HEK293 (cell line): Measurements from ENCODE around the gene RTBDN.

ENCODE experiments used
- GLI2 ChIP-seq: fragments of 450-650 bp; formaldehyde crosslinking; IDR thresholded peaks from 2 replicates; pipeline ENCODE4; 2017; ENCODE audit warnings: missing biosample characterization, missing genetic modification characterization, low read depth, borderline replicate concordance
- KLF1 ChIP-seq: fragments of 450-650 bp; formaldehyde crosslinking; IDR thresholded peaks from 2 replicates; pipeline ENCODE4 v1.5.1; 2016; ENCODE audit warnings: missing biosample characterization, missing genetic modification characterization
- MEIS1 ChIP-seq: sonication (generic); formaldehyde crosslinking; IDR thresholded peaks from 2 replicates; pipeline ENCODE4 v1.8.1; 2022; ENCODE audit warnings: missing genetic modification reagents, mild to moderate bottlenecking, borderline replicate concordance
- OSR2 ChIP-seq: fragments of 450-650 bp; formaldehyde crosslinking; IDR thresholded peaks from 2 replicates; pipeline ENCODE4 v1.5.1; 2016; ENCODE audit warnings: missing biosample characterization, missing genetic modification characterization
- RBAK ChIP-seq: fragments of 450-650 bp; formaldehyde crosslinking; IDR thresholded peaks from 2 replicates; pipeline ENCODE4 v1.5.1; 2016; ENCODE audit warnings: missing biosample characterization, missing genetic modification characterization
- SETDB1 ChIP-seq: IDR thresholded peaks from one replicate; pipeline ENCODE4 v1.6.1; 2017; ENCODE audit warnings: mild to moderate bottlenecking, low read length, moderate library complexity, mixed read lengths; ENCODE audit not compliant: insufficient read length
- ZBTB48 ChIP-seq: fragments of 450-650 bp; formaldehyde crosslinking; IDR thresholded peaks from 2 replicates; pipeline ENCODE4 v1.5.1; 2016; ENCODE audit warnings: missing biosample characterization, missing genetic modification characterization
- ZNF10 ChIP-seq: fragments of 450-650 bp; formaldehyde crosslinking; IDR thresholded peaks from 2 replicates; pipeline ENCODE4 v1.5.1; 2017; ENCODE audit warnings: missing biosample characterization, missing genetic modification characterization
- ZNF239 ChIP-seq: fragments of 450-650 bp; formaldehyde crosslinking; IDR thresholded peaks from 2 replicates; pipeline ENCODE4 v1.5.1; 2016; ENCODE audit warnings: missing biosample characterization, missing genetic modification characterization
- ZNF274 ChIP-seq, 2 experiments: fragments of 200-500 bp in 1 of 2; fragments of 450-650 bp in 1 of 2; sonication (Bioruptor generic) in 1 of 2; formaldehyde crosslinking in 1 of 2; IDR thresholded peaks; 2 replicates each; pipeline versions ENCODE4 v1.5.1 to v1.6.1; 2014 to 2016; ENCODE audit warnings: borderline replicate concordance in 1 of 2, inconsistent platforms in 1 of 2, low read length in 1 of 2, missing biosample characterization in 1 of 2, missing genetic modification characterization in 1 of 2
- ZNF404 ChIP-seq: fragments of 450-650 bp; formaldehyde crosslinking; IDR thresholded peaks from 2 replicates; pipeline ENCODE4 v1.5.1; 2017; ENCODE audit warnings: missing biosample characterization, missing genetic modification characterization
- ZNF510 ChIP-seq: fragments of 450-650 bp; formaldehyde crosslinking; IDR thresholded peaks from 2 replicates; pipeline ENCODE4 v1.5.1; 2018; ENCODE audit warnings: mild to moderate bottlenecking, missing genetic modification characterization, missing biosample characterization; ENCODE audit not compliant: insufficient replicate concordance
- ZNF548 ChIP-seq: fragments of 450-650 bp; formaldehyde crosslinking; IDR thresholded peaks from 2 replicates; pipeline ENCODE4 v1.5.1; 2016; ENCODE audit warnings: missing biosample characterization, missing genetic modification characterization
- ZNF629 ChIP-seq: fragments of 450-650 bp; formaldehyde crosslinking; IDR thresholded peaks from 2 replicates; pipeline ENCODE4 v1.5.1; 2017; ENCODE audit warnings: missing biosample characterization, missing genetic modification characterization
- ZNF677 ChIP-seq: fragments of 450-650 bp; IDR thresholded peaks from 2 replicates; pipeline ENCODE4 v1.5.0; 2018; ENCODE audit warnings: missing biosample characterization, mild to moderate bottlenecking, missing genetic modification characterization, moderate library complexity
- ZNF768 ChIP-seq: fragments of 450-650 bp; formaldehyde crosslinking; IDR thresholded peaks from 2 replicates; pipeline ENCODE4 v1.5.1; 2018; ENCODE audit warnings: missing biosample characterization, mild to moderate bottlenecking, missing genetic modification characterization
- ZNF791 ChIP-seq: fragments of 450-650 bp; formaldehyde crosslinking; IDR thresholded peaks from 2 replicates; pipeline ENCODE4 v1.5.1; 2016; ENCODE audit warnings: missing biosample characterization, missing genetic modification characterization
- ZNF843 ChIP-seq: fragments of 450-650 bp; formaldehyde crosslinking; IDR thresholded peaks from 2 replicates; pipeline ENCODE4 v1.5.1; 2016; ENCODE audit warnings: missing biosample characterization, missing genetic modification characterization
- TF ChIP-seq, protein P1 (sequence below): fragments of 450-650 bp; IDR thresholded peaks from 2 replicates; pipeline ENCODE4 v1.5.1; 2018; ENCODE audit warnings: missing biosample characterization, missing genetic modification characterization
- TF ChIP-seq, protein P2 (sequence below): fragments of 450-650 bp; formaldehyde crosslinking; IDR thresholded peaks from 2 replicates; pipeline ENCODE4 v1.5.1; 2017; ENCODE audit warnings: missing biosample characterization, mild to moderate bottlenecking, missing genetic modification characterization, moderate library complexity
- TF ChIP-seq, protein P3 (sequence below): fragments of 450-650 bp; formaldehyde crosslinking; IDR thresholded peaks from 2 replicates; pipeline ENCODE4 v1.5.1; 2016; ENCODE audit warnings: missing biosample characterization, missing genetic modification characterization
- TF ChIP-seq, protein P4 (sequence below): fragments of 450-650 bp; formaldehyde crosslinking; IDR thresholded peaks from 2 replicates; pipeline ENCODE4 v1.5.1; 2016; ENCODE audit warnings: missing biosample characterization, missing genetic modification characterization
- TF ChIP-seq, protein P5 (sequence below): fragments of 450-650 bp; formaldehyde crosslinking; IDR thresholded peaks from 2 replicates; pipeline ENCODE4 v1.5.1; 2016; ENCODE audit warnings: missing biosample characterization, missing genetic modification characterization
- TF ChIP-seq, protein P6 (sequence below): fragments of 450-650 bp; formaldehyde crosslinking; IDR thresholded peaks from 2 replicates; pipeline ENCODE4 v1.5.1; 2016; ENCODE audit warnings: missing biosample characterization, missing genetic modification characterization
- TF ChIP-seq, protein P7 (sequence below): fragments of 450-650 bp; formaldehyde crosslinking; IDR thresholded peaks from 2 replicates; pipeline ENCODE4 v1.5.1; 2016; ENCODE audit warnings: missing biosample characterization, missing genetic modification characterization

The RTBDN gene

DNA sequence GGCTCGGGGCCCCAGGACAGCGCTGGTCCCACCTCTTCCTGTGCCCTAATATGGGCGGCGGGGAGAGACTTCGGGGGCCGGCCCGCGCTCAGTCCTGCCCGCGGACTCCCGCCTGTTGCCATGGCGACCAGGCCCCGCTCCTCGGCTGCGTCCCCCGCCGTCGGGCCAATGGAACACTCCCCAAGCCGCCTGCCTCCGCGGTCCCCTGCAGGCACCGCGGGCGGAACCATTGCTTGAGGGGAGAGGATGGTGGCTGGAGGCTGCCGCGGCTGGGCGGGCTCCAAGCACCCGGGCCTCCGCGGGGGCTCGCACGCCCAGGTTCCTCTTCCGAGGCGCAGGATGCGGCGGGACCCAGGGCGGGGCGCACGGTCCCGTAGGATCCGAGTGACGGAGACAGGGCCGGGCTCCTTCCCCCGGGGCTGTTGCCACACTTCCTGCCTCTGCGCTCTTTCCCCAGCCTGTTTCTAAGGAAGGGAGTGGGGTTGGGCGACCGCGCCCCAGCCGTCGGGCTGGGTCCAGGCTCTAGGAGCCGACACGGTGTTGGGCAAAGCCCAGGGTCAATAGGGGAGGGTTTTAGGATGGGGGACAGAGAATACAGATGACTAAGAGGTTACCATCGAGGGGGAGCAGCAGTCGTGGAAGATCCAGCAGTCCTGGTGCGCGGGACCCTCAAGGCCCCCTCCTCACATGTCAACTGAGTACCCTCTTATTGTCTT is 44.3 kb downstream of the RTBDN start (continued):
- TF ChIP-seq ZNF274 (IDR thresholded peaks at IDR 0.05; ENCODE audit: low read length) (no peak), ZNF274 (tag by site-specific recombination; IDR thresholded peaks at IDR 0.05; ENCODE audit: borderline replicate concordance) (no peak), ZNF239 (tag by site-specific recombination) (no peak), ZNF548 (no peak), GLI2 (no peak), ZNF404 (tag by site-specific recombination) (no peak), MEIS1 (no peak), SETDB1 (no peak), KLF1 (tag by site-specific recombination) (peak; percentile 90), OSR2 (tag by site-specific recombination) (peak; percentile 66), ZNF510 (tag by site-specific recombination) (no peak), ZNF843 (tag by site-specific recombination) (peak; percentile 54; the same call in 1 of the 2 replicates), ZNF677 (tag by site-specific recombination) (no peak), ZNF791 (no peak), ZBTB48 (tag by site-specific recombination) (peak; percentile 41; the same call in 1 of the 2 replicates), ZNF629 (tag by site-specific recombination) (peak; percentile 90), RBAK (tag by site-specific recombination) (no peak), ZNF768 (tag by site-specific recombination) (no peak), ZNF10 (tag by site-specific recombination) (peak; percentile 46; the same call in 1 of the 2 replicates)
- TF ChIP-seq, protein P1, sequence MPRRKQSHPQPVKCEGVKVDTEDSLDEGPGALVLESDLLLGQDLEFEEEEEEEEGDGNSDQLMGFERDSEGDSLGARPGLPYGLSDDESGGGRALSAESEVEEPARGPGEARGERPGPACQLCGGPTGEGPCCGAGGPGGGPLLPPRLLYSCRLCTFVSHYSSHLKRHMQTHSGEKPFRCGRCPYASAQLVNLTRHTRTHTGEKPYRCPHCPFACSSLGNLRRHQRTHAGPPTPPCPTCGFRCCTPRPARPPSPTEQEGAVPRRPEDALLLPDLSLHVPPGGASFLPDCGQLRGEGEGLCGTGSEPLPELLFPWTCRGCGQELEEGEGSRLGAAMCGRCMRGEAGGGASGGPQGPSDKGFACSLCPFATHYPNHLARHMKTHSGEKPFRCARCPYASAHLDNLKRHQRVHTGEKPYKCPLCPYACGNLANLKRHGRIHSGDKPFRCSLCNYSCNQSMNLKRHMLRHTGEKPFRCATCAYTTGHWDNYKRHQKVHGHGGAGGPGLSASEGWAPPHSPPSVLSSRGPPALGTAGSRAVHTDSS (tag by site-specific recombination) = no peak
- TF ChIP-seq, protein P2, sequence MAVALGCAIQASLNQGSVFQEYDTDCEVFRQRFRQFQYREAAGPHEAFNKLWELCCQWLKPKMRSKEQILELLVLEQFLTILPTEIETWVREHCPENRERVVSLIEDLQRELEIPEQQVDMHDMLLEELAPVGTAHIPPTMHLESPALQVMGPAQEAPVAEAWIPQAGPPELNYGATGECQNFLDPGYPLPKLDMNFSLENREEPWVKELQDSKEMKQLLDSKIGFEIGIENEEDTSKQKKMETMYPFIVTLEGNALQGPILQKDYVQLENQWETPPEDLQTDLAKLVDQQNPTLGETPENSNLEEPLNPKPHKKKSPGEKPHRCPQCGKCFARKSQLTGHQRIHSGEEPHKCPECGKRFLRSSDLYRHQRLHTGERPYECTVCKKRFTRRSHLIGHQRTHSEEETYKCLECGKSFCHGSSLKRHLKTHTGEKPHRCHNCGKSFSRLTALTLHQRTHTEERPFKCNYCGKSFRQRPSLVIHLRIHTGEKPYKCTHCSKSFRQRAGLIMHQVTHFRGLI (tag by site-specific recombination) = peak; percentile 95
- TF ChIP-seq, protein P3, sequence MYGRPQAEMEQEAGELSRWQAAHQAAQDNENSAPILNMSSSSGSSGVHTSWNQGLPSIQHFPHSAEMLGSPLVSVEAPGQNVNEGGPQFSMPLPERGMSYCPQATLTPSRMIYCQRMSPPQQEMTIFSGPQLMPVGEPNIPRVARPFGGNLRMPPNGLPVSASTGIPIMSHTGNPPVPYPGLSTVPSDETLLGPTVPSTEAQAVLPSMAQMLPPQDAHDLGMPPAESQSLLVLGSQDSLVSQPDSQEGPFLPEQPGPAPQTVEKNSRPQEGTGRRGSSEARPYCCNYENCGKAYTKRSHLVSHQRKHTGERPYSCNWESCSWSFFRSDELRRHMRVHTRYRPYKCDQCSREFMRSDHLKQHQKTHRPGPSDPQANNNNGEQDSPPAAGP (tag by site-specific recombination) = peak; percentile 95
- TF ChIP-seq, protein P4, sequence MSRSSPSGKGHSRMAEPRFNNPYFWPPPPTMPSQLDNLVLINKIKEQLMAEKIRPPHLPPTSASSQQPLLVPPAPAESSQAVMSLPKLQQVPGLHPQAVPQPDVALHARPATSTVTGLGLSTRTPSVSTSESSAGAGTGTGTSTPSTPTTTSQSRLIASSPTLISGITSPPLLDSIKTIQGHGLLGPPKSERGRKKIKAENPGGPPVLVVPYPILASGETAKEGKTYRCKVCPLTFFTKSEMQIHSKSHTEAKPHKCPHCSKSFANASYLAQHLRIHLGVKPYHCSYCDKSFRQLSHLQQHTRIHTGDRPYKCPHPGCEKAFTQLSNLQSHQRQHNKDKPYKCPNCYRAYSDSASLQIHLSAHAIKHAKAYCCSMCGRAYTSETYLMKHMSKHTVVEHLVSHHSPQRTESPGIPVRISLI = no peak
- TF ChIP-seq, protein P5, sequence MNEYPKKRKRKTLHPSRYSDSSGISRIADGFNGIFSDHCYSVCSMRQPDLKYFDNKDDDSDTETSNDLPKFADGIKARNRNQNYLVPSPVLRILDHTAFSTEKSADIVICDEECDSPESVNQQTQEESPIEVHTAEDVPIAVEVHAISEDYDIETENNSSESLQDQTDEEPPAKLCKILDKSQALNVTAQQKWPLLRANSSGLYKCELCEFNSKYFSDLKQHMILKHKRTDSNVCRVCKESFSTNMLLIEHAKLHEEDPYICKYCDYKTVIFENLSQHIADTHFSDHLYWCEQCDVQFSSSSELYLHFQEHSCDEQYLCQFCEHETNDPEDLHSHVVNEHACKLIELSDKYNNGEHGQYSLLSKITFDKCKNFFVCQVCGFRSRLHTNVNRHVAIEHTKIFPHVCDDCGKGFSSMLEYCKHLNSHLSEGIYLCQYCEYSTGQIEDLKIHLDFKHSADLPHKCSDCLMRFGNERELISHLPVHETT (tag by site-specific recombination) = peak; percentile 62; the same call in 1 of the 2 replicates
- TF ChIP-seq, protein P6, sequence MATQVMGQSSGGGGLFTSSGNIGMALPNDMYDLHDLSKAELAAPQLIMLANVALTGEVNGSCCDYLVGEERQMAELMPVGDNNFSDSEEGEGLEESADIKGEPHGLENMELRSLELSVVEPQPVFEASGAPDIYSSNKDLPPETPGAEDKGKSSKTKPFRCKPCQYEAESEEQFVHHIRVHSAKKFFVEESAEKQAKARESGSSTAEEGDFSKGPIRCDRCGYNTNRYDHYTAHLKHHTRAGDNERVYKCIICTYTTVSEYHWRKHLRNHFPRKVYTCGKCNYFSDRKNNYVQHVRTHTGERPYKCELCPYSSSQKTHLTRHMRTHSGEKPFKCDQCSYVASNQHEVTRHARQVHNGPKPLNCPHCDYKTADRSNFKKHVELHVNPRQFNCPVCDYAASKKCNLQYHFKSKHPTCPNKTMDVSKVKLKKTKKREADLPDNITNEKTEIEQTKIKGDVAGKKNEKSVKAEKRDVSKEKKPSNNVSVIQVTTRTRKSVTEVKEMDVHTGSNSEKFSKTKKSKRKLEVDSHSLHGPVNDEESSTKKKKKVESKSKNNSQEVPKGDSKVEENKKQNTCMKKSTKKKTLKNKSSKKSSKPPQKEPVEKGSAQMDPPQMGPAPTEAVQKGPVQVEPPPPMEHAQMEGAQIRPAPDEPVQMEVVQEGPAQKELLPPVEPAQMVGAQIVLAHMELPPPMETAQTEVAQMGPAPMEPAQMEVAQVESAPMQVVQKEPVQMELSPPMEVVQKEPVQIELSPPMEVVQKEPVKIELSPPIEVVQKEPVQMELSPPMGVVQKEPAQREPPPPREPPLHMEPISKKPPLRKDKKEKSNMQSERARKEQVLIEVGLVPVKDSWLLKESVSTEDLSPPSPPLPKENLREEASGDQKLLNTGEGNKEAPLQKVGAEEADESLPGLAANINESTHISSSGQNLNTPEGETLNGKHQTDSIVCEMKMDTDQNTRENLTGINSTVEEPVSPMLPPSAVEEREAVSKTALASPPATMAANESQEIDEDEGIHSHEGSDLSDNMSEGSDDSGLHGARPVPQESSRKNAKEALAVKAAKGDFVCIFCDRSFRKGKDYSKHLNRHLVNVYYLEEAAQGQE (tag by site-specific recombination) = no peak; the same call in 1 of the 2 replicates
- TF ChIP-seq, protein P7, sequence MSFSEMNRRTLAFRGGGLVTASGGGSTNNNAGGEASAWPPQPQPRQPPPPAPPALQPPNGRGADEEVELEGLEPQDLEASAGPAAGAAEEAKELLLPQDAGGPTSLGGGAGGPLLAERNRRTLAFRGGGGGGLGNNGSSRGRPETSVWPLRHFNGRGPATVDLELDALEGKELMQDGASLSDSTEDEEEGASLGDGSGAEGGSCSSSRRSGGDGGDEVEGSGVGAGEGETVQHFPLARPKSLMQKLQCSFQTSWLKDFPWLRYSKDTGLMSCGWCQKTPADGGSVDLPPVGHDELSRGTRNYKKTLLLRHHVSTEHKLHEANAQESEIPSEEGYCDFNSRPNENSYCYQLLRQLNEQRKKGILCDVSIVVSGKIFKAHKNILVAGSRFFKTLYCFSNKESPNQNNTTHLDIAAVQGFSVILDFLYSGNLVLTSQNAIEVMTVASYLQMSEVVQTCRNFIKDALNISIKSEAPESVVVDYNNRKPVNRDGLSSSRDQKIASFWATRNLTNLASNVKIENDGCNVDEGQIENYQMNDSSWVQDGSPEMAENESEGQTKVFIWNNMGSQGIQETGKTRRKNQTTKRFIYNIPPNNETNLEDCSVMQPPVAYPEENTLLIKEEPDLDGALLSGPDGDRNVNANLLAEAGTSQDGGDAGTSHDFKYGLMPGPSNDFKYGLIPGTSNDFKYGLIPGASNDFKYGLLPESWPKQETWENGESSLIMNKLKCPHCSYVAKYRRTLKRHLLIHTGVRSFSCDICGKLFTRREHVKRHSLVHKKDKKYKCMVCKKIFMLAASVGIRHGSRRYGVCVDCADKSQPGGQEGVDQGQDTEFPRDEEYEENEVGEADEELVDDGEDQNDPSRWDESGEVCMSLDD (tag by site-specific recombination) = peak; percentile 90
